B cell (primary cell): ENCODE data around the gene SOX8.

Experiments
- EZH2 ChIP-seq: IDR thresholded peaks from 2 replicates; pipeline ENCODE4 v1.6.1; 2012; ENCODE audit warnings: borderline replicate concordance, low read depth, mild to moderate bottlenecking, moderate library complexity, low read length; ENCODE audit not compliant: insufficient read depth, poor library complexity, severe bottlenecking
- TF ChIP-seq, protein P1 (sequence below): fragments of 200-600 bp; IDR thresholded peaks from one replicate; pipeline ENCODE4 v1.8.0; 2022; ENCODE audit warnings: antibody characterized with exemption, mild to moderate bottlenecking

DNA sequence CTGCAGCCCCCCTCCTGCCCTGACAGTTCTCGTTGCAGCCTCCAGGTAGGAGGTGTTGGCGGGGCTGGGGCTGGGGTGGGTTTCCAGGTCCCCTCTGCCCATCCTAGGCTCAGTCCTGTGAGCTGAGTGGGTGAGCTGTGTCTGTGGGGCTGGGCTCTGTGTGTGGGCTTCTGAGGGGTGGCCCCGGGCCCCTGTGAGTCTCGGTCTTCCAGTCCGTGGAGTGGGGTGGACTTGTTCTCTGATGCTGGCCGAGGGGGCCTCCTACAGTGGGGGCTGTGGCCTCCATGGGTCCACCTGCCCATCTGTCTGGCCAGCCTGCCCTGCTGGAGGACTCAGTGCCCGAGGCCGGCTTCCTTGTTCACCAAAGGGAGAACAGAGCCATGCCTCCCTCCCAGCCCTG lies 32.7 kb downstream of the SOX8 start:
- TF ChIP-seq, protein P1, sequence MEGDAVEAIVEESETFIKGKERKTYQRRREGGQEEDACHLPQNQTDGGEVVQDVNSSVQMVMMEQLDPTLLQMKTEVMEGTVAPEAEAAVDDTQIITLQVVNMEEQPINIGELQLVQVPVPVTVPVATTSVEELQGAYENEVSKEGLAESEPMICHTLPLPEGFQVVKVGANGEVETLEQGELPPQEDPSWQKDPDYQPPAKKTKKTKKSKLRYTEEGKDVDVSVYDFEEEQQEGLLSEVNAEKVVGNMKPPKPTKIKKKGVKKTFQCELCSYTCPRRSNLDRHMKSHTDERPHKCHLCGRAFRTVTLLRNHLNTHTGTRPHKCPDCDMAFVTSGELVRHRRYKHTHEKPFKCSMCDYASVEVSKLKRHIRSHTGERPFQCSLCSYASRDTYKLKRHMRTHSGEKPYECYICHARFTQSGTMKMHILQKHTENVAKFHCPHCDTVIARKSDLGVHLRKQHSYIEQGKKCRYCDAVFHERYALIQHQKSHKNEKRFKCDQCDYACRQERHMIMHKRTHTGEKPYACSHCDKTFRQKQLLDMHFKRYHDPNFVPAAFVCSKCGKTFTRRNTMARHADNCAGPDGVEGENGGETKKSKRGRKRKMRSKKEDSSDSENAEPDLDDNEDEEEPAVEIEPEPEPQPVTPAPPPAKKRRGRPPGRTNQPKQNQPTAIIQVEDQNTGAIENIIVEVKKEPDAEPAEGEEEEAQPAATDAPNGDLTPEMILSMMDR = no peak
- no peak for TF ChIP-seq EZH2
